ENCODE results near the gene CLDN6.

CLDN6 gene

DNA sequence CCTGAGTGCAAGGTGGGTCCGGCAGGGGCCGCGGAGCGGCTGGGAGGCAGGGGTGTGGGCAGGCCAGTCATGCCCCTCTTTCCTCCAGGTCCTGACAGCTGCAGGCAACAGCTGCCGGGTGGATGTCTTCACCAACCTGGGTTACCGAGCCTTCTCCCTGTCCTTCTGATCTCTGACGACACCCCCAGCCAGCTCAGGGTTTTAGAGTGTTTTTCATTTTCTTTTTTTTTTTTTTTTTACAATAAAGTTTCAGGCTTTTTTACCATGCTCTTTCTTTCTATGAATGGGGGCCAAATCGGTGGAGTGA is 9.5 kb upstream of the CLDN6 start:
- DNase-seq, result no peak

DNA sequence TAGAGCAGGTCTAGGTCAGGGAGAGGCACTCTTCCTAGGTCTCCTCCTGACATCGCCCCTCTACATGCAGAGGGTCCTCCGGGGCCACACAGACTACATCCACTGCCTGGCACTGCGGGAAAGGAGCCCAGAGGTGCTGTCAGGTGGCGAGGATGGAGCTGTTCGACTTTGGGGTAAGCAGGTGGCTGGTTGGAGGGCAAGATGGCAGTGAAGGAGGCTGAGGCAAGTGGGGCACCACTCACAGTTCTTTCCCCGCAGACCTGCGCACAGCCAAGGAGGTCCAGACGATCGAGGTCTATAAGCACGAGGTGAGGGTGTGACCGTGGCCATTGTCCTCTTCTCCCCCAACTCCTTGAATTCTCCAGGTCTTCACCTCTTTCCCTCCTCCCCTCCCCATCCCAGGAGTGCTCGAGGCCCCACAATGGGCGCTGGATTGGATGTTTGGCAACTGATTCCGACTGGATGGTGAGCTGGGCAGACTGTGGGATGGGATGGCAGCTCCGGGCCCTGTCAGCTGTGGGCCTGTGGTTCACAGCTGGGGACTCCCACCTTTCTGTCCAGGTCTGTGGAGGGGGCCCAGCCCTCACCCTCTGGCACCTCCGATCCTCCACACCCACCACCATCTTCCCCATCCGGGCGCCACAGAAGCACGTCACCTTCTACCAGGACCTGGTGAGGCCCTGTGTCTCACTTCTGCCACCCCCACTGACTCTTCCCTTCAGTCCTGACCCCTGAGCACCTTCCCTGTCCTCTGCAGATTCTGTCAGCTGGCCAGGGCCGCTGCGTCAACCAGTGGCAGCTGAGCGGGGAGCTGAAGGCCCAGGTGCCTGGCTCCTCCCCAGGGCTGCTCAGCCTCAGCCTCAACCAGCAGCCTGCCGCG is 8.9 kb upstream of the CLDN6 start:
- no peak for DNase-seq

DNA sequence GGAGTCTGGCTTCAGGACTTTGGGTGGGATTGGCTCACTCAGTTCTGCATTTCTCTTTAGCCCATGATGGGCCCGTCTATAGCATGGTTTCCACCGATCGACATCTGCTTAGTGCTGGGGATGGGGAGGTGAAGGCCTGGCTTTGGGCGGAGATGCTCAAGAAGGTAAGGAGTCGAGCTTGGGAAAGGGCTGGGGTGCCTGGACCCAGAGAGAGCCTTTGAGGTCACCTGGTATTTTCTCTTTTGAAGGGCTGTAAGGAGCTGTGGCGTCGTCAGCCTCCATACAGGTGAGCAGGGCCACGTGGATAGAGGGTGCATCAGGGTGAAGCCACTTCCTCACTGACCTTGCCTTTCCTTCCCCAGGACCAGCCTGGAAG is 8.0 kb upstream of the CLDN6 start:
- DNase-seq, result no peak

DNA sequence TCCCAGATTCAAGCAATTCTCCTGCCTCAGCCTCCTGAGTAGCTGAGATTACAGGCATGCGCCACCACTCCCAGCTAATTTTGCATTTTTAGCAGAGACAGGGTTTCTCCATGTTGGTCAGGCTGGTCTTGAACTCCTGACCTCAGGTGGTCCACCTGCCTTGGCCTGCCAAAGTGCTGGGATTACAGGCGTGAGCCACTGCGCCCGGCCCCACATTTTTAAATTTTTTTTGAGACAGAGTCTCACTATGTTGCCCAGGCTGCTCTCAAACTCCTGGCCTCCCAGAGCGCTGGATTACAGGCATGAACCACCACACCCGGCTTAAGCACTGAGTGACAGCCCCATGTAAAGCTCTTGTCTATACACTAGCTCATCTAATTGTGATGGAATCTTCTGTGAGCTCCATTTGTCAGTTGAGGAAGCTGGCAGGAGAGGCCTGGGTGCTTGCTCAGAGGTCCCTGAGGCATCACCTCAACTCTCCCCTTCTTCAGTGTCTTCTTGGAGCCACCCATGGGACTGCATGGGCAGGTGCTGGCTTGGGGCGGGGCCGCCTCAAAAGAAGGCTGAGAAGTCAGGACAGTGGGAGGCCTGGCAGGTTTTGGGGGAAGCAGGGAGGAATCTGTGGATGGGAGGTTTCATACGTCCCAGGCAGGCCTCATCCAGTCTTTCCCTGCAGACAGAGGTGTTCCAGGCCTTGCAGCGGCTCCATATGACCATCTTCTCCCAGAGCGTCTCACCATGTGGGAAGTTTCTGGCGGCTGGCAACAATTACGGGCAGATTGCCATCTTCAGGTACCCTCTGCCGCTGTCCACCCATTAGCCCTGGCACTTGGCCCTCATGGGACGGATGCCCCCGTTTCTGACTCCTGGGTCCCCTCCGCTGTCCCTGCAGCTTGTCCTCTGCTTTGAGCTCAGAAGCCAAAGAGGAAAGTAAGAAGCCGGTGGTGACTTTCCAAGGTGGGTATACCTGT is 7.3 kb upstream of the CLDN6 start:
- DNase-seq, result no peak

DNA sequence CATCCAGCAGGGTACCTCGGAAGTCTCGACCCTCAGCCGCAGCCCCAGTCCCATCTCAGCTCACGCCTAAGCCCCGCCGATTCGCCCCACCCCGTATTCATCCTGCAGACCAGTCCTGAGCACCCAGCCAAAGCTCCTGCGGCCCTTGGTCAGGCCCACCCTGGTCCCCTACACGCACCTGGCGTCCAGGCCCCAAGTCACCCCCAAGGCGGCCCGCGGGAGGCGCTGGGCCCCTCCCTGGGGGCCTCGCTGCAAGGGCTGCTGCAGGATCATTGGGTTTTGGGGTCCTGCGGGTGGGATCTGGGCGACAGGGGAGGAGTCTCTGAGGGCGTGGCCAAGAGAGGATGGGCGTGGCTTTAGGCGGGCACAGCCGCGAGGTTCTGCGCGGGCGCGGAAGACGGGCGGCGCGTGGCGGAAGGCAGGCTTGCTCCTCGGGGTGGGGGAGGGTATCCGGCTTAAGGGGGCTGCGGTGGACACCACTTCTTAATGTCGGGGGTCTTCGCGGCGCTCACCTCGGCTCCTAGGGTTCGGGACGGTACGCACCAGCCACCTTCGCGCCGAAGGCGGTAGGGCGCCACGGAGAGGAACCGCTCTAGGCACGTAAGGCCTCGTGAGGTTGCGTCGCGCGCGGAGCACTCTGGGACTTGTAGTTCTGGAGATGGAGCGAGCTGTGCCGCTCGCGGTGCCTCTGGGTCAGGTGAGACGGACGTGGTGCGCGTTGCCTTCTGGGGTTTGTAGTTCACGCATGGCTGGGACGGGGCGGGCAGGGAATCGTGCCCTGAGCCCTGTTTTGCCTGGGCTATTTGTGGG is 5.9 kb upstream of the CLDN6 start, which contains the start of the genes HCFC1R1 and THOC6:
TSS of gene HCFC1R1 (minus strand) at position 274 of the 810 bp plus-strand sequence. CDS start at position 273, 1 bp downstream.
TSS of gene THOC6 (plus strand) at position 367 of the 810 bp plus-strand sequence. CDS start at position 659, 292 bp downstream.
- DNase-seq, result peak; percentile 99

DNA sequence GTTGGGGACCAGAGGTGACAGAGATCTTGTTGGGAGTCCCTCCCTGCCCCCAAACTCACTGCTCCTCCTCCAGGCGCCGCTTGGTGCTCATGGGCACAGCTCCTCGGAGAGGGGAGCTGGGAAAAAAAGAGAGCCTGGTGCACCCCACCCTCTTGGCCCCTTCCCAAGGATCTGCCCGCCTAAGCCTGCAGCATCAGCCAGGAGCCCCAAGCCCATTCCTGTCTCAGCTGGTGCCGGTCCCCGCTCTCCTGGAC is 5.4 kb upstream of the CLDN6 start:
- peak; percentile 77 for DNase-seq

DNA sequence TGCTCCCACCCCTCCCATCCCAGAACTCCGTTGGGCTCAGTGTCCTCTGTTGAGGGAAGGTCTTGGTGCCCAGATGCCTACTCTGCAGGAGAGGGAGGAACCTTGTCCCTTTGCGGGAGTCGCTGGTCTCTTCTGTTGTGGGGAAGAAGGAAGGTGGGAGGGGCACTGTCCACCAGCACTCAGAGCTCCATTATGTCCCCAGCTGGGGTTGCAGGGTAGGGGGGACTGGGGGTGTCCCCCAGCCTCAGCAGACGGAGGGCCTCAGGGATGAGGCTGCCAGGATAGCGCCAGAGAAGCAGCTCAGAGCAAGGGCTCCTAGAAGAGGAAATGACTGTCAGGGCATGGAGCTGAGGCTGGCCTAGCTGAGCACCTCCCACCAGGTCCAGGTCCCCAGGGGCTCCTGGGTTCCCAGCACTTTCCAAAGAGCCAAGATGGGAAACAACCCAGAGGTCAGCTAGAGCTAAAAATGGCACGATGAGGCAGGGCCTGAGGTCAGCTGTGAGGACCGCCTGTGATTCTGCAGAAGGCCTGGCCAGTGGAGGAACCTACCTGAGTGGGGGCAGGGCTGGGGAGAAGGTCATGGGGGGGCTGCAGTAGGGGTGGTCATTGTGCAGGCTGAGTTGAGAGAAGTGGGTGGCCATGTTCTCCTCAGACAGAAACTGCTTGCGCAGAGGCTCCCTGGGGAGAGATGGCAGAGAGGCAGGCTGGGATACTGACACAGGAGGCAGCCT is 4.9 kb upstream of the CLDN6 start:
- DNase-seq, result peak; percentile 46

DNA sequence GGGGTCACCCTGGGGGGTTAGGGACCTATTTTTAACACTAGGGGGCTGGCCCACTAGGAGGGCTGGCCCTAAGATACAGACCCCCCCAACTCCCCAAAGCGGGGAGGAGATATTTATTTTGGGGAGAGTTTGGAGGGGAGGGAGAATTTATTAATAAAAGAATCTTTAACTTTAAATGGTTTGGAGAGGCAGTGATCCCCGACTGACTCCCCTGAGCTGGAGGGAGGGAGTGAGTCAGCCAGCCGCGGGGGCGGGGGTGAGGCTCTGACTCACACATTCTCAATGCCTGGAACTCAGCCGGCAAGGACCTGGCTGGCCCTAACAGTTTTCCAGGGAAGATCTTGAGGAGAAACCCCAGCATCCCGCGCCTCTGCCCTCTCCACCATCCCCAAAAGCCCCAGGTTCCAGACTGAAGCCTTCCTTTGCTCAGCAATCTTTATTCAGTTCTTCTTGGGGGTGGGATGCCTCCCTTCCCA is 4.3 kb upstream of the CLDN6 start:
- peak; percentile 83 for DNase-seq

DNA sequence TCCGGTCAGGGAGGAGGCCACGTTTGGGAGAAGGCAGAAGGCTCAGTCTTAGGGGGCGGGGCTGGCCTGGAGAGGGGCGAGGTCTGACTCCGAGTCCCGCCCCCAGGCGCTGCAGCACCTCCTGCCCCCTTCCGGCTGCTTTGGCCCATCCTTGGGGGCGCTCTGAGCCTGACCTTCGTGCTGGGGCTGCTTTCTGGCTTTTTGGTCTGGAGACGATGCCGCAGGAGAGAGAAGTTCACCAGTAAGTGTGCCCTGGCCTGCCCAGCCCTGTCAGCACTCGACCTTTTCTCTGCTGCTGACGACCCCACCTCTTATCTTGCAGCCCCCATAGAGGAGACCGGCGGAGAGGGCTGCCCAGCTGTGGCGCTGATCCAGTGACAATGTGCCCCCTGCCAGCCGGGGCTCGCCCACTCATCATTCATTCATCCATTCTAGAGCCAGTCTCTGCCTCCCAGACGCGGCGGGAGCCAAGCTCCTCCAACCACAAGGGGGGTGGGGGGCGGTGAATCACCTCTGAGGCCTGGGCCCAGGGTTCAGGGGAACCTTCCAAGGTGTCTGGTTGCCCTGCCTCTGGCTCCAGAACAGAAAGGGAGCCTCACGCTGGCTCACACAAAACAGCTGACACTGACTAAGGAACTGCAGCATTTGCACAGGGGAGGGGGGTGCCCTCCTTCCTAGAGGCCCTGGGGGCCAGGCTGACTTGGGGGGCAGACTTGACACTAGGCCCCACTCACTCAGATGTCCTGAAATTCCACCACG is 3.6 kb upstream of the CLDN6 start:
- DNase-seq, result peak; percentile 83

DNA sequence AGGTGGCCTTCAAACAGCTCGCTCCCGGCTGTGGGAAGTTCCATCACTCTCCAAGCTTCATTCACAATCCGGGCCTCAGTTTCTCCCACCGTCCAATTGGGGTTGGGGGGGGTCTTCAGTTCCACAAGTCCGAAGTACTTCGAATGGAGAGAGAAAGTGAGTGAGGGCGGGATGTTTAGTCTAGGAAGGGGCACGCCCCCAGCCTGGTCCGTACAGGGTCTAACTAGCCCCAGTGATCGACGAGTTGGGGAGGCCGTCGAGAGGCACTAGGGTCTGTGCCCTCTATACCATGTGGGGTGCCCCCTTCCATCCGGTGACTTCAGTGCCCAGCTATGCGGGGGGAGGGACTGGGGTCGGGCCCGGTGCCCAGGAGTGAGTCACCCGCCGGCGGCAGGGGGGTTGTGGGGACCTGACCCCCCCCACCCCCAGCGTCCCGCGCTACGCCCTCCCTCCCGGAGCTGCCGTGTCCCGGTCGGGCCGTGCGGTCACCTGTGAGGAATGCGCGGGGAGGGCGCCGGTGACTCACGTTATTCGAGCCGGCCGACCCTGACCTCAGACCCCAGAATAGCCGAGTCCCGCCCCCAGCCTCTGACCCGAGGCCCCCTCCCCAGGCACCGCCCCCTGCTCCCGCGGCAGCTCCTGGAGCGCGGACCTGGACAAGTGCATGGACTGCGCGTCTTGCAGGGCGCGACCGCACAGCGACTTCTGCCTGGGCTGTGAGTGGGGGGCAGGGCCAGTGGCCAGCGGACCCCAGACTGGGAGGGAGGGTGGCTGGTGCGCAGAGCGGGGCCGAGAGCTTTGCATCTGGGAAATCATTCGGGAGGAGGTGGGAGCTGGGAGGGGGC is 2.8 kb upstream of the CLDN6 start:
- DNase-seq, result peak; percentile 73

DNA sequence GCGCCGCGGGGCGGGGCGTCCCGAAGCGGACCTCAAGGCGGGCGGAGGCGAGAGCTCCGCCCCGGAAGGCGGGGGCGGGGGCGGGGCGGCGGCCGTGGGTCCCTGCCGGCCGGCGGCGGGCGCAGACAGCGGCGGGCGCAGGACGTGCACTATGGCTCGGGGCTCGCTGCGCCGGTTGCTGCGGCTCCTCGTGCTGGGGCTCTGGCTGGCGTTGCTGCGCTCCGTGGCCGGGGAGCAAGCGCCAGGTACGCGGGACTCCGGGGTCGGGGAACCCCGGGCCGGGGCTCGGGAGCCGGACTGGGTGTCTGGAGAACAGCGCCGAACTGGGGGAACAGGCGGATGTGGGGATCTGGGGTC is 2.2 kb upstream of the CLDN6 start, which contains the start of gene TNFRSF12A:
TSS of gene TNFRSF12A (plus strand) at position 122 of the 357 bp plus-strand sequence. CDS start at position 152, 30 bp downstream.
- DNase-seq, result peak; percentile 91

DNA sequence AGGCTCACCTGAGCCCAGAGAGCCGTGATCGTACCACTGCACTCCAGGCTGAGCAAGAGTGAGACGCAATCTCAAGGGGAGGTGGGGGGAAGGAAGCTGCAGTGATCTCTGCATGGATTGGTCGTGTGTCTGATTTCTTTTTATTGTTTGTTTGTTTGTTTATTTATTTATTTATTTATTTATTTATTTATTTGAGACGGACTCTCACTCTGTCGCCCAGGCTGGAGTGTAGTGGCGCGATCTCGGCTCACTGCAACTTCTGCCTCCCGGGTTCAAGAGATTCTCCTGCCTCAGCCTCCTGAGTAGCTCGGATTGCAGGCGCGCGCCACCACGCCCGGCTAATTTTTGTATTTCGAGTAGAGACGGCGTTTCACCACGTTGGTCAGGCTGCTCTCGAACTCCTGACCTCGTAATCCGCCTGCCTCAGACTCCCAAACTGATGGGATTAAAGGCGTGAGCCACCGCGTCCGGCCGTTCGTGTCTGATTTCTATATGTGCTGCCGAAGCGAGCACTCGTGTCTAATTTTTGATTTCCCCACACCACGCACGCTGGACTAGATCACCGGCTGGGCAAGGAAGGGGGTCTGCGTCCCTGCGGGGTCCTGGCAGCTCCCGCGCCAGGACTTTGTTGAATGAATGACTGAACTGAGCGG is 1.7 kb upstream of the CLDN6 start:
- DNase-seq, result no peak

DNA sequence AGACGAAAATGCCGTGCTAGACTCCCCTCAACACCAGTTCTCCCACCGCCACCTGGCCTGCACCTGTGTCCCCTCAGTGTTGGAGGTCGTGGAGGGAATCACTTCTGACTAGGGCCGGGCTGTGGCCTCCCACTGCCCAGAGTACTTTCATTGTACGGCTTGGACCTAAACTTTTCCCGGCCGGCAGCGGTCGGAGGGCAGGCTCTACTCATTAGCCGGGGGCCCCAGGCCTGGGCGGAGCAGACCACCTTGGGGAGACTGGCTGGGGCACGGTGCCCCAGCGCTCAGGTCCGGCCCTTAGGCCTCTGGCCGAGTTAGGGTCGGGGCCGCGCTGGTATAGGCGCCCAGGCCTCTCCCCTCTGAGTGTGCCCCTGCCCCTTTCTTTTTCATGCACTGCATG is 639 bp downstream of the CLDN6 start:
- DNase-seq, result no peak

DNA sequence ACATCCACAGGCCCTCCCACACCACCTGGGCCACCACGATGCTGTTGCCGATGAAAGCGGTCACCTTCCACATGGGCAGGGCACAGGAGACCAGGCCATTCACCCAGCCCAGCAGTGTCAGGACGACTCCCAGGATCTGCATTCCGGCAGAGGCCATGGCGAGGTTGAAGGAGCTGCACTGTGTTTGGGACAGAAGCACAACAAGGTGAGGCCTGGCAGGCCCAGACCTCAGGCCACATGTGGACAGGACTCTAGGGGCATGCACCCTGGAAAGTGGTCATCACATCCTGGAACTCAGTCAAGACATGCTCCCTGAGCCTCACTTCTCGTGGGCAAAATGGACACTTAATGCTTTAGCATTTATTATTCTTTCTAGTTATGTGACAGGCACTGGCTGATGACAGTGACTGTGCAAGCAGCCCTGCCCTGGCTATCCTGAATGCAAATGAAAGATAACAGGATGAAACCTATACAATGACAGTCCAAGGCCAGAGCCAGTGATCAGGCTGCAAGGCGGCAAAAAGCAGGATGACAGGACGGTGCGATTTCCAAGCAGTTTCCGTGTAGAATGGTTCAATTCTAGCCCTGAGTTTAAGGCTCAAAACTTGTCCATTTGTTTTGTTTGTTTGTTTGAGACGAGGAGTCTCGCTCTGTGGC is 2.0 kb downstream of the CLDN6 start:
- DNase-seq, result no peak

DNA sequence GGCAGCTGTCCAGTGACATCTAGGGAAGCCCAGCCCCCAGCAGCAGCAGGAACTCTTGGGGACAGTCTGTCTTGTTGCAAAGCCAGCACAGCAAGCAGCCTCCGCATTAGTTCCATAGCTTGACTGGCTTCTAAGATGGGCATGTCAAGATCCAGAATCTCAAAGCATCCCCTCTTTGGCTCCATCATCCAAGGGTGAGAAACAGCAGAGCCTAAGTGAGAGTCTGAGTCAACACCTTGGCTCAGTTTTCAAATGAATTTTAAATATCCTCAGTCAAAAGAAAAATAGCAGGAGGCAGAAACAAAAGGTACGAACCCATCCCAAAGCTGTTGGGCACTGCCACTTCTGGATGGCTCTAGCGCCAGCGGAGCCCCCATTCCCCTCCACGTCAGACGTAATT is 3.0 kb downstream of the CLDN6 start:
- DNase-seq, result no peak

DNA sequence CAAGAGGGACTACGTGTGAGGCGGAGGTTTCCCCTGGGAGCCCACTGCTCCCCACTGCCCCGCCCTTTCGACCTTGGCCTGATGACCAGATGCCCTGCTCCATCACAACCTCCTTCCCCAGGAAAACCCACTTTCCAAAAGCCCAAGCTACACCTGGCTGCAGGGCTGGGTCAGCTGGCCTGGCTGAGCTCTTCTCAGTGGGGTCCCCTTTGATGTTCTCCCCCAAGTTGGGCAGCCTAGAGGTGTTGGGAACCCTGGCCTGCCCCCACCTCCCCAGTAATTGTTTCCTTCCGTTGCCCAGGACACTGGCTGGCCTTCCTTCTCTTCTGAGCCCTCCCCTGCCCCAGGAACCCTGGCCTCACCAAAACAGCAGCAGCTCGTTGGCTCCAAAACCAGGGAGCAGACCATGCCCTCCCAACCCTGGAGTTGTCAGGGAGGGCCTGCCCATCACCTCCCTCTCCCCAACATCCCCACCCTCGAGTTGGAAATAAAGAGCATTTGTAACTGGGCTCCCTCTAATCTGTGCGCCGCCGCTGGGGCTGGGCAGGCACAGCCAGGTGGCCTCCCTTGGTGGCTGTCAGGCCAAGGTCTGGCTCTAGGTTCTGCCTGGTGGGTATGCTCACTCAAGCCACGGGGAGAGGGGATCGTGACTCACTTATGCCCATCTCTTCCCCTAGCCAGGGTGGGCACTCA is 3.8 kb downstream of the CLDN6 start:
- DNase-seq, result no peak

DNA sequence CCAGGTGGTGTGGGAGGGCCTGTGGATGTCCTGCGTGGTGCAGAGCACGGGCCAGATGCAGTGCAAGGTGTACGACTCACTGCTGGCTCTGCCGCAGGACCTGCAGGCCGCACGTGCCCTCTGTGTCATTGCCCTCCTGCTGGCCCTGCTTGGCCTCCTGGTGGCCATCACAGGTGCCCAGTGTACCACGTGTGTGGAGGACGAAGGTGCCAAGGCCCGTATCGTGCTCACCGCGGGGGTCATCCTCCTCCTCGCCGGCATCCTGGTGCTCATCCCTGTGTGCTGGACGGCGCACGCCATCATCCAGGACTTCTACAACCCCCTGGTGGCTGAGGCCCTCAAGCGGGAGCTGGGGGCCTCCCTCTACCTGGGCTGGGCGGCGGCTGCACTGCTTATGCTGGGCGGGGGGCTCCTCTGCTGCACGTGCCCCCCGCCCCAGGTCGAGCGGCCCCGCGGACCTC is 4.5 kb downstream of the CLDN6 start:
- DNase-seq, result no peak

DNA sequence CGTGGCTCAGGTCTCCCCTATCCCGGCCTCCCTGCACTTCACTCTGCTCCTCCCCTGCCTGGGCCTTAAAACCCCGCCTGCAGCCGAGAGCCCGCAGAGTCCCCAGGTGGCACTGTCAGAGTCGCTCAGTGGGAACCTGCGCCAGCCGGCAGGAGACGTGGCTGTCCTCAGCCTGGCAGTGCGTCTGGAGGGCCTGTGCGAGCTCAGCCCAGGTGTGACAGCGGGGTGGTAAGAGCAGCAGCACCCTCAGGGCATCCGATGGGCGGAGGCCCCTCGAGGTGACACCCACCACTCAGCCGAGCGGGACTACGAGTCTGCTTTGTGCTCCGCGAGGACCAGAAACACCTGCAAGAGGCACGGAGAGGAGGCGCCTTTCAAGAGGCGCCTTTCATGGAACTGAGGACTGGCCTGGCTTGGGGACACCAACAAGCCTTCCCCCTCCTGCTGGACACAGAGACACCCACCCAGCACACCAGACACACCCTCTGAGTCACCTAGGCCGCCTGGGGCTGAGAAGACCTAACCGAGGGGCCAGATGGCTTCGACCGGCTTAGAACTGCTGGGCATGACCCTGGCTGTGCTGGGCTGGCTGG is 5.1 kb downstream of the CLDN6 start, which contains the start of gene CLDN9:
TSS of gene CLDN9 (plus strand) at position 96 of the 593 bp plus-strand sequence. CDS start at position 536, 440 bp downstream.
- peak; percentile 93 for DNase-seq
